OCI-LY1 (cell line): ENCODE measurements around the gene SLF1.

Source experiments
- H2AFZ ChIP-seq: fragments of 200-600 bp; sonication (generic), shearing (Covaris generic); 2 replicates; pipeline ENCODE4 v1.6.0; 2014; ENCODE audit warnings: antibody characterized with exemption, mild to moderate bottlenecking, low read length
- H3F3A ChIP-seq: fragments of 200-600 bp; sonication (generic), shearing (Covaris generic); 2 replicates; pipeline ENCODE4 v1.6.0; 2014; ENCODE audit warnings: mild to moderate bottlenecking, antibody characterized with exemption, low read length, moderate library complexity; ENCODE audit not compliant: insufficient read depth
- H3K27ac ChIP-seq: fragments of 200-600 bp; sonication (generic); 2 replicates; pipeline ENCODE4 v1.5.1; 2014; ENCODE audit warnings: low read length, mixed run types, mild to moderate bottlenecking, low read depth; ENCODE audit not compliant: poor library complexity, severe bottlenecking
- H3K27me3 ChIP-seq: fragments of 200-600 bp; sonication (generic); 2 replicates; pipeline ENCODE4 v1.6.0; 2014; ENCODE audit warnings: antibody characterized with exemption, mild to moderate bottlenecking, low read length, moderate library complexity; ENCODE audit not compliant: insufficient read depth
- H3K36me3 ChIP-seq: fragments of 200-600 bp; sonication (generic); 2 replicates; pipeline ENCODE4 v1.6.1; 2014; ENCODE audit warnings: mild to moderate bottlenecking, antibody characterized with exemption, low read length, moderate library complexity, mixed read lengths; ENCODE audit not compliant: insufficient read depth
- H3K4me1 ChIP-seq: fragments of 200-600 bp; sonication (generic); 2 replicates; pipeline ENCODE4 v1.5.1; 2014; ENCODE audit warnings: mild to moderate bottlenecking, low read length, moderate library complexity; ENCODE audit not compliant: insufficient read depth, severe bottlenecking
- H3K4me2 ChIP-seq: fragments of 200-600 bp; sonication (generic), shearing (Covaris generic); 2 replicates; pipeline ENCODE4 v1.6.1; 2014; ENCODE audit warnings: low read length
- H3K4me3 ChIP-seq: fragments of 200-600 bp; sonication (generic); 2 replicates; pipeline ENCODE4 v1.5.1; 2014; ENCODE audit warnings: low read length, low read depth, mild to moderate bottlenecking, mixed read lengths; ENCODE audit not compliant: poor library complexity, severe bottlenecking
- H3K79me2 ChIP-seq: fragments of 200-600 bp; shearing (Covaris generic); 2 replicates; pipeline ENCODE4 v1.6.1; 2016; ENCODE audit warnings: mixed run types, low read length, mixed read lengths; ENCODE audit not compliant: insufficient read depth
- H3K9ac ChIP-seq: fragments of 200-600 bp; sonication (generic), shearing (Covaris generic); 2 replicates; pipeline ENCODE4 v1.6.1; 2014; ENCODE audit warnings: mild to moderate bottlenecking, low read length, mixed read lengths
- H3K9me2 ChIP-seq: fragments of 200-600 bp; sonication (generic), shearing (Covaris generic); 2 replicates; pipeline ENCODE4 v1.6.1; 2014; ENCODE audit warnings: low read depth, mild to moderate bottlenecking, low read length, mixed read lengths
- H3K9me3 ChIP-seq: fragments of 200-600 bp; shearing (Covaris generic); 2 replicates; pipeline ENCODE4 v1.6.1; 2014; ENCODE audit warnings: low read length, mixed read lengths
- H4K20me1 ChIP-seq: fragments of 200-600 bp; sonication (generic), shearing (Covaris generic); 2 replicates; pipeline ENCODE4 v1.6.0; 2016; ENCODE audit warnings: mild to moderate bottlenecking, low read length; ENCODE audit not compliant: insufficient read depth
- CTCF ChIP-seq: fragments of 200-600 bp; sonication (generic), shearing (Covaris generic); IDR thresholded peaks from 2 replicates; pipeline ENCODE4 v1.5.1; 2017; ENCODE audit warnings: mild to moderate bottlenecking, antibody characterized with exemption, low read length, moderate library complexity, mixed read lengths
- EZH2 ChIP-seq: fragments of 200-600 bp; sonication (generic), shearing (Covaris generic); IDR thresholded peaks from 2 replicates; pipeline ENCODE4 v1.8.0; 2017; ENCODE audit warnings: borderline replicate concordance, mixed run types, mild to moderate bottlenecking, antibody characterized with exemption, low read length, moderate library complexity, mixed read lengths

The SLF1 gene

GRCh38 chr5:94693043-94693822, 74.8 kb downstream of the SLF1 start:
- Histone ChIP-seq H3K4me1 (peaks cover 11% of the 10 kb centered on the region), H3K9me2 (no peaks in the 10 kb centered on the region), H4K20me1 (no peaks in the 10 kb centered on the region), H3K4me3 (no peak overlapping the region), H3F3A (no peaks in the 10 kb centered on the region), H3K36me3 (peaks cover 41% of the 10 kb centered on the region; the same call in 1 of the 2 replicates), H3K9ac (no peak overlapping the region), H3K9me3 (no peaks in the 10 kb centered on the region), H3K27me3 (no peaks in the 10 kb centered on the region), H2AFZ (no peak overlapping the region), H3K79me2 (no peaks in the 10 kb centered on the region), H3K27ac (no peak overlapping the region), H3K4me2 (no peak overlapping the region)
- TF ChIP-seq EZH2 (no peak), CTCF (peak; percentile 51)

- Histone ChIP-seq H3K79me2 (no peaks in the 10 kb centered on the region), H3K9me3 (no peaks in the 10 kb centered on the region), H3K4me3 (no peak overlapping the region), H3F3A (no peaks in the 10 kb centered on the region), H3K27ac (no peak overlapping the region), H3K36me3 (peaks cover 41% of the 10 kb centered on the region; the same call in 1 of the 2 replicates), H3K27me3 (no peaks in the 10 kb centered on the region), H4K20me1 (no peaks in the 10 kb centered on the region), H3K4me1 (peaks cover 11% of the 10 kb centered on the region), H2AFZ (no peak overlapping the region), H3K9me2 (no peaks in the 10 kb centered on the region), H3K9ac (no peak overlapping the region), H3K4me2 (no peak overlapping the region)
- TF ChIP-seq CTCF (no peak), EZH2 (no peak)
Measured at GRCh38 chr5:94693845-94694370, 75.4 kb downstream of the SLF1 start.

- Histone ChIP-seq H2AFZ (no peak overlapping the region), H3K9ac (no peak overlapping the region), H3K79me2 (no peaks in the 10 kb centered on the region), H3F3A (no peaks in the 10 kb centered on the region), H3K4me1 (peaks cover 11% of the 10 kb centered on the region), H3K27ac (no peak overlapping the region), H4K20me1 (no peaks in the 10 kb centered on the region), H3K36me3 (peaks cover 38% of the 10 kb centered on the region; the same call in 1 of the 2 replicates), H3K9me3 (no peaks in the 10 kb centered on the region), H3K27me3 (no peaks in the 10 kb centered on the region), H3K4me3 (no peak overlapping the region), H3K9me2 (no peaks in the 10 kb centered on the region), H3K4me2 (no peak overlapping the region)
- no peak for TF ChIP-seq CTCF
- TF ChIP-seq EZH2: no peak
Measured at GRCh38 chr5:94694671-94695070, 76.2 kb downstream of the SLF1 start.
